ENCODE results near the gene CELSR3.

CELSR3 gene

GRCh38 chr3:48639944-48640606 lies 22.6 kb downstream of the CELSR3 start:
- Mint-ChIP-seq H3K9me3 (no peaks in the 10 kb centered on the region), H3K4me3 (no peak overlapping the region), H3K4me1 (ENCODE audit: low read depth) (peaks cover 6% of the 10 kb centered on the region), H3K36me3 (ENCODE audit: low read depth) (no peaks in the 10 kb centered on the region), H3K27me3 (ENCODE audit: low read depth) (no peaks in the 10 kb centered on the region), H3K27ac (no peak overlapping the region)
- DNase-seq (ENCODE audit: low spot score), result no peak

GRCh38 chr3:48637305-48637704 lies 25.4 kb downstream of the CELSR3 start:
- no peaks in the 10 kb centered on the region for H3K27me3 Mint-ChIP-seq (ENCODE audit: low read depth)
- H3K9me3 Mint-ChIP-seq, result no peaks in the 10 kb centered on the region
- peaks cover 2% of the 10 kb centered on the region for H3K36me3 Mint-ChIP-seq (ENCODE audit: low read depth)
- H3K4me1 Mint-ChIP-seq (ENCODE audit: low read depth), result peaks cover 14% of the 10 kb centered on the region
- no peak overlapping the region for H3K27ac Mint-ChIP-seq
- no peak for DNase-seq (ENCODE audit: low spot score)
- H3K4me3 Mint-ChIP-seq, result no peak overlapping the region

- H3K27ac Mint-ChIP-seq, result peak overlapping the region; percentile 20
- no peaks in the 10 kb centered on the region for H3K9me3 Mint-ChIP-seq
- DNase-seq (ENCODE audit: low spot score), result no peak
- H3K27me3 Mint-ChIP-seq (ENCODE audit: low read depth), result no peaks in the 10 kb centered on the region
- H3K4me1 Mint-ChIP-seq (ENCODE audit: low read depth), result peaks cover 14% of the 10 kb centered on the region
- peak overlapping the region; percentile 92 for H3K4me3 Mint-ChIP-seq
- peaks cover 9% of the 10 kb centered on the region for H3K36me3 Mint-ChIP-seq (ENCODE audit: low read depth)
Observed at GRCh38 chr3:48636149-48636655, 26.5 kb downstream of the CELSR3 start.

- Mint-ChIP-seq H3K4me1 (ENCODE audit: low read depth) (peaks cover 14% of the 10 kb centered on the region), H3K9me3 (no peaks in the 10 kb centered on the region), H3K27ac (peak within 1 kb of the TSS; percentile 81), H3K36me3 (ENCODE audit: low read depth) (peaks cover 13% of the 10 kb centered on the region), H3K4me3 (peak within 1 kb of the TSS; percentile 92), H3K27me3 (ENCODE audit: low read depth) (no peaks in the 10 kb centered on the region)
- DNase-seq (ENCODE audit: low spot score), result peak; percentile 97
Observed at GRCh38 chr3:48635222-48636021, 27.3 kb downstream of the CELSR3 start, which contains the start of gene SLC26A6. Gene SLC26A6 (minus strand): TSS chr3:48635461. CDS start chr3:48635393, 68 bp downstream.

GRCh38 chr3:48634661-48635221 lies 27.9 kb downstream of the CELSR3 start:
- peaks cover 14% of the 10 kb centered on the region for H3K4me1 Mint-ChIP-seq (ENCODE audit: low read depth)
- H3K27ac Mint-ChIP-seq, result no peak overlapping the region
- peak overlapping the region; percentile 92 for H3K4me3 Mint-ChIP-seq

GRCh38 chr3:48633743-48634142 lies 28.9 kb downstream of the CELSR3 start:
- Mint-ChIP-seq H3K4me1 (ENCODE audit: low read depth) (peaks cover 14% of the 10 kb centered on the region), H3K4me3 (peak overlapping the region; percentile 92), H3K27me3 (ENCODE audit: low read depth) (no peaks in the 10 kb centered on the region), H3K27ac (peak overlapping the region; percentile 31), H3K9me3 (no peaks in the 10 kb centered on the region), H3K36me3 (ENCODE audit: low read depth) (peaks cover 23% of the 10 kb centered on the region)
- DNase-seq (ENCODE audit: low spot score), result no peak

More at GRCh38 chr3:48634661-48635221, 27.9 kb downstream of the CELSR3 start:
- Mint-ChIP-seq H3K36me3 (ENCODE audit: low read depth) (peaks cover 15% of the 10 kb centered on the region), H3K27me3 (ENCODE audit: low read depth) (no peaks in the 10 kb centered on the region), H3K9me3 (no peaks in the 10 kb centered on the region)
- DNase-seq (ENCODE audit: low spot score), result peak; percentile 47

- H3K9me3 Mint-ChIP-seq, result no peaks in the 10 kb centered on the region
- H3K4me1 Mint-ChIP-seq (ENCODE audit: low read depth), result peaks cover 14% of the 10 kb centered on the region
- no peak overlapping the region for H3K4me3 Mint-ChIP-seq
- H3K27me3 Mint-ChIP-seq (ENCODE audit: low read depth), result no peaks in the 10 kb centered on the region
- peaks cover 24% of the 10 kb centered on the region for H3K36me3 Mint-ChIP-seq (ENCODE audit: low read depth)
- DNase-seq (ENCODE audit: low spot score), result no peak
- H3K27ac Mint-ChIP-seq, result peak overlapping the region; percentile 31
Observed at GRCh38 chr3:48633256-48633655, 29.4 kb downstream of the CELSR3 start.

GRCh38 chr3:48631516-48632448 lies 30.9 kb downstream of the CELSR3 start:
- Mint-ChIP-seq H3K27ac (peak overlapping the region; percentile 45), H3K4me3 (peak overlapping the region; percentile 46), H3K27me3 (ENCODE audit: low read depth) (no peaks in the 10 kb centered on the region), H3K4me1 (ENCODE audit: low read depth) (peaks cover 14% of the 10 kb centered on the region), H3K9me3 (no peaks in the 10 kb centered on the region), H3K36me3 (ENCODE audit: low read depth) (peaks cover 34% of the 10 kb centered on the region)
- no peak for DNase-seq (ENCODE audit: low spot score)

GRCh38 chr3:48630833-48631232 lies 31.9 kb downstream of the CELSR3 start:
- H3K27me3 Mint-ChIP-seq (ENCODE audit: low read depth), result no peaks in the 10 kb centered on the region
- peaks cover 37% of the 10 kb centered on the region for H3K36me3 Mint-ChIP-seq (ENCODE audit: low read depth)
- no peak overlapping the region for H3K4me3 Mint-ChIP-seq
- H3K27ac Mint-ChIP-seq, result no peak overlapping the region
- H3K9me3 Mint-ChIP-seq, result no peaks in the 10 kb centered on the region
- peaks cover 9% of the 10 kb centered on the region for H3K4me1 Mint-ChIP-seq (ENCODE audit: low read depth)
- DNase-seq (ENCODE audit: low spot score), result no peak

GRCh38 chr3:48630407-48630806 lies 32.3 kb downstream of the CELSR3 start:
- DNase-seq (ENCODE audit: low spot score), result no peak
- H3K27me3 Mint-ChIP-seq (ENCODE audit: low read depth), result no peaks in the 10 kb centered on the region
- peaks cover 8% of the 10 kb centered on the region for H3K4me1 Mint-ChIP-seq (ENCODE audit: low read depth)
- no peak overlapping the region for H3K27ac Mint-ChIP-seq
- H3K4me3 Mint-ChIP-seq, result no peak overlapping the region
- no peaks in the 10 kb centered on the region for H3K9me3 Mint-ChIP-seq
- peaks cover 37% of the 10 kb centered on the region for H3K36me3 Mint-ChIP-seq (ENCODE audit: low read depth)

- H3K27ac Mint-ChIP-seq, result no peak overlapping the region
- H3K4me1 Mint-ChIP-seq (ENCODE audit: low read depth), result peaks cover 9% of the 10 kb centered on the region
- no peaks in the 10 kb centered on the region for H3K9me3 Mint-ChIP-seq
- H3K4me3 Mint-ChIP-seq, result no peak overlapping the region
- peaks cover 37% of the 10 kb centered on the region for H3K36me3 Mint-ChIP-seq (ENCODE audit: low read depth)
- no peaks in the 10 kb centered on the region for H3K27me3 Mint-ChIP-seq (ENCODE audit: low read depth)
- no peak for DNase-seq (ENCODE audit: low spot score)
Observed at GRCh38 chr3:48629894-48630293, 32.8 kb downstream of the CELSR3 start.

GRCh38 chr3:48628277-48629017 lies 34.2 kb downstream of the CELSR3 start:
- Mint-ChIP-seq H3K4me1 (ENCODE audit: low read depth) (peaks cover 11% of the 10 kb centered on the region), H3K4me3 (no peak overlapping the region), H3K27me3 (ENCODE audit: low read depth) (no peaks in the 10 kb centered on the region), H3K9me3 (no peaks in the 10 kb centered on the region), H3K27ac (no peak overlapping the region), H3K36me3 (ENCODE audit: low read depth) (peaks cover 37% of the 10 kb centered on the region)
- DNase-seq (ENCODE audit: low spot score), result no peak

- Mint-ChIP-seq H3K36me3 (ENCODE audit: low read depth) (peaks cover 29% of the 10 kb centered on the region), H3K4me3 (no peak overlapping the region), H3K27me3 (ENCODE audit: low read depth) (no peaks in the 10 kb centered on the region), H3K9me3 (no peaks in the 10 kb centered on the region), H3K4me1 (ENCODE audit: low read depth) (peaks cover 11% of the 10 kb centered on the region), H3K27ac (no peak overlapping the region)
- DNase-seq (ENCODE audit: low spot score), result no peak
Observed at GRCh38 chr3:48625600-48625999, 37.1 kb downstream of the CELSR3 start.

All from T-helper 2 cell treated with Interferon-gamma antibody and Interleukin-4, amounts not matched to agents 5 μg/mL and 100 μg/mL, for 36 hours (primary cell).